Muscle layer of duodenum (tissue), 2 donors: ENCODE measurements around the gene GKN1.

Experiments used
- H3K27ac ChIP-seq: one replicate; pipeline ENCODE4 v1.7.0; 2013; ENCODE audit warnings: mild to moderate bottlenecking, low read length
- H3K27me3 ChIP-seq: one replicate; pipeline ENCODE4 v1.7.0; 2013; ENCODE audit warnings: low read depth, mild to moderate bottlenecking, control low read depth, low read length
- H3K36me3 ChIP-seq, 2 donors: one replicate each; pipeline ENCODE4 v1.7.0; 2013; ENCODE audit warnings: low read length in 2 of 2, control low read depth in 1 of 2, mild to moderate bottlenecking in 1 of 2; ENCODE audit not compliant: insufficient read depth in 2 of 2, control insufficient read depth in 1 of 2
- H3K4me1 ChIP-seq, 2 donors: one replicate each; pipeline ENCODE4 v1.7.0; 2013; ENCODE audit warnings: low read length in 2 of 2, mild to moderate bottlenecking in 2 of 2, control low read depth in 1 of 2, moderate library complexity in 1 of 2; ENCODE audit not compliant: insufficient read depth in 2 of 2, control insufficient read depth in 1 of 2
- H3K4me3 ChIP-seq, 2 donors: one replicate each; pipeline ENCODE4 v1.7.0; 2013; ENCODE audit warnings: low read length in 2 of 2, low read depth in 1 of 2, mild to moderate bottlenecking in 1 of 2
- H3K9me3 ChIP-seq, 2 donors: one replicate each; pipeline ENCODE4 v1.7.0; 2013; ENCODE audit warnings: low read length in 2 of 2, control low read depth in 1 of 2, mild to moderate bottlenecking in 1 of 2; ENCODE audit not compliant: control insufficient read depth in 1 of 2
- donor health status: healthy.

Gene GKN1

GRCh38 chr2:68961380-68961779, 13.1 kb upstream of the GKN1 start:
- H3K27ac ChIP-seq = no peak overlapping the region
- no peak overlapping the region for H3K4me3 ChIP-seq
- H3K36me3 ChIP-seq = no peaks in the 10 kb centered on the region
- no peaks in the 10 kb centered on the region for H3K9me3 ChIP-seq
- H3K27me3 ChIP-seq = no peaks in the 10 kb centered on the region
- no peaks in the 10 kb centered on the region for H3K4me1 ChIP-seq

DNA sequence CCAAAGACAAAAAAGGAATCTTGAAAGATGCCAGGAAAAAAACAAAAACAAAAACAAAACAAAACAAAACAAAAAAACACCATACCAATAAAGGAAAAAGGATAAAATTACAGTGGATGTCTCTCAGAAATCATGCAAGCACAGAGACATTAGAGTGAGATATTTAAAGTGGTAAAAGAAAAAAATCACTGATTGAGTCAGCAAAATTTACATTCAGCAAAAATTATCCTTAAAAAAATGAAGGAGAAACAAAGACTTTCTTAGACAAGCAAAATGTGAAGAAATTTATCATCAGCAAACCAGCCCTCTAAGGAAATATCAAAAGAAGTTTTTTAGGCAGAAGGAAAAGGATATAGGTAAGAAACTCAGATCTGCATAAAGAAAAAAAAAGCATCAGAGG, 10.2 kb upstream of the GKN1 start:
- H3K36me3 ChIP-seq = no peaks in the 10 kb centered on the region
- no peaks in the 10 kb centered on the region for H3K9me3 ChIP-seq
- no peak overlapping the region for H3K27ac ChIP-seq
- no peak overlapping the region for H3K4me3 ChIP-seq
- no peaks in the 10 kb centered on the region for H3K27me3 ChIP-seq
- H3K4me1 ChIP-seq = no peaks in the 10 kb centered on the region

- Histone ChIP-seq H3K4me3 (no peak overlapping the region), H3K9me3 (no peaks in the 10 kb centered on the region), H3K27me3 (no peaks in the 10 kb centered on the region), H3K4me1 (no peaks in the 10 kb centered on the region), H3K27ac (no peak overlapping the region), H3K36me3 (no peaks in the 10 kb centered on the region)
Measured at GRCh38 chr2:68968221-68968620, 6.2 kb upstream of the GKN1 start.

DNA sequence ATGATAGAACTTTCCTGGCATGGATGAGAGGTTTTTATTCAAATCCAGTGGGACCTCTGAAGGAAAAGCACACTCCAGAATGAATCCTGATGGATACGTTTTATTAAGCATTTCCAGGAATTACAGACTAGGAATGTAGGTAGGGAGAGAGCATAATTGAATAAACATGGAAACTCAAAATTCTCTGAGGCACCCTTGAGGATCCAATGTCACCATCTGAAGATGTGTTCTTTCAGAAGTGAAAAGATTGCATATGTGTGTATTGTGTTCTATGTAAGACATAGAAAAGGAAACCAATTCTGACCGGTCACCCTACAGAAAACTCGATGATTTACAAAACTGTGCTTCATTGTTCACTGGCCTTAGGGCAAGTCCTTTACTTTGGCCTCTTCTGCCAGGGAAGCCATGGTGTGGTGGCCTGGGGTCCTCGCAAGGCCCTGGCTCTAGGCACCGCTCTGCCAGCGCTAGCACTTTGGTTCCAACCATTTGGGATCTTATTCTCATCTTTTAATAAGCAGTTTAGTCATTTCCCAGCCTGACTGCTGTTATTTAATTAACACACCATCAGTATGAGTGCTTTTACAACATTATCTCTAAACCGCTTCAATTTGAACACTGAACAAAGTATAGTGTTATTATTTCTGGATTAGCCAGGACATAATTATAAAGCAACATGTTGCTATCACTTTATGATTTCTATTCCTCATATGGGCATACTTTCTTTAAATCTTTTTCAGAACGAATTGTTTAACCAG, 4.5 kb upstream of the GKN1 start:
- Histone ChIP-seq H3K27me3 (no peaks in the 10 kb centered on the region), H3K4me3 (no peak overlapping the region), H3K9me3 (no peaks in the 10 kb centered on the region), H3K36me3 (no peaks in the 10 kb centered on the region), H3K4me1 (no peaks in the 10 kb centered on the region), H3K27ac (no peak overlapping the region)

- H3K4me3 ChIP-seq = no peak overlapping the region
- no peaks in the 10 kb centered on the region for H3K4me1 ChIP-seq
- no peaks in the 10 kb centered on the region for H3K36me3 ChIP-seq
- no peaks in the 10 kb centered on the region for H3K9me3 ChIP-seq
- no peaks in the 10 kb centered on the region for H3K27me3 ChIP-seq
- no peak overlapping the region for H3K27ac ChIP-seq
Measured at GRCh38 chr2:68970566-68971265, 3.7 kb upstream of the GKN1 start.

DNA sequence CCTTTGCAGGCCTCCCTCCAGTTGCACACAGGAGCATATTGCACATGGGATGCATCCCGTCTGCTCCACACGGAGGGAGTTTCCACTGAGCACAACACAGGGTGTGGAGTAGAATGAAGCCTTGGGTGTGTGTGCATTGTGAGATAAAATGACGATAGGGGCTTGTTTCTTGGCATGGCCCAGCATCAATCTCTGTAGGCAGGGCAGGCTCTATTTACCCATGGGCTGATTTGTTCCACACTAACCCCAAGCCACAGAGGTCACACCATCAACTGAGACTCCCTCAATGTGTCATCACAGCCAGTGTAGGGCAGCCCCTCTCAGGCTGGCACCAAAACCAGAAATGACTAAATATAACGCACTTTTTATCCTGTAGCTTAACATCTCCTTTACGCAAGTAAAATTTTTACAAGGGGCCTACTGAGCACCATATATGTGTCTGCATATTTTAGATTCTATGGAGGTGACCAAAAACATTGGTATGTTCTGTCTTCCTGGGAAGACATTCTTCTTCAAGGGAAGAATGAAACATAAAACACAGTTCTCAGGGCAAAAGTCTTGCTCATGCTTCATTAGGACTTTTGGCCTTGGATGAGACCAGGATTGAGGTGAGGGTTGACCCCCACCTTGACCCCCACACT, 2.7 kb upstream of the GKN1 start:
- Histone ChIP-seq H3K9me3 (no peaks in the 10 kb centered on the region), H3K4me1 (no peaks in the 10 kb centered on the region), H3K27ac (no peak overlapping the region), H3K36me3 (no peaks in the 10 kb centered on the region), H3K4me3 (no peak overlapping the region), H3K27me3 (no peaks in the 10 kb centered on the region)

DNA sequence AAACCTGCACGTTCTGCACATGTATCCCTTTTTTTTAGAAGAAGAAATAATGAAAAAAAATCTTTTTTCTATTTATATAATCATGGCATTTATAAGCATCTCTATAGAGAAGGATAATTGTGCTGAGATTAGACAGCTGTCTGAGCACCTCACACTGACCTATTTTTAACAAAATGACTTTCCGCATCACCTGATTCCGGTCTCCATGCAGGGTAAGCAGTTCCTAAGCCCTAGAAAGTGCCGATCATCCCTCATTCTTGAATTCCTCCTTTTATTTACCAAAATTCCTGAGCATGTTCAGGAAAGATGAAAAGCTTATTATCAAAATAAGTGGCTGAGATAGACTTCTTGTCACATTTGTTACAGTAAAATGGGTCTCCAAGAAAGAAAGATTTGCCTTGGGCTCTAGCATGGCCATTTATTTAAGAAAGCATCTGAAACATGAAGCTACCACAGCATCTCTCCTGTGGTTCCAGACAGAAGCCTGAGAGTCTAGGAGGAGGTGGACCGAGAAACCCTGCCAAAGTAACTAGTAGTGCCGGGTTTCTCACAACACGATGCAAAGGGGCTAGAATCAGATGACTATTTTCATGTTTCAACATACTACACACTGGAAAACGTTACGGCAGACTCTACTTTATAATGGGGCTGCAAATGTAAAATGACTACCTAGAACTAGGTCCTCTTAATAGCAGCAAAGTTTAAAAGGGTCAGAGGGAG, 670 bp downstream of the GKN1 start:
- no peaks in the 10 kb centered on the region for H3K36me3 ChIP-seq
- no peak overlapping the region for H3K27ac ChIP-seq
- no peaks in the 10 kb centered on the region for H3K9me3 ChIP-seq
- H3K4me1 ChIP-seq = no peaks in the 10 kb centered on the region
- H3K4me3 ChIP-seq = no peak overlapping the region
- H3K27me3 ChIP-seq = no peaks in the 10 kb centered on the region

GRCh38 chr2:68975844-68976243, 1.4 kb downstream of the GKN1 start:
- no peak overlapping the region for H3K27ac ChIP-seq
- no peaks in the 10 kb centered on the region for H3K9me3 ChIP-seq
- H3K4me1 ChIP-seq = no peaks in the 10 kb centered on the region
- no peaks in the 10 kb centered on the region for H3K27me3 ChIP-seq
- no peaks in the 10 kb centered on the region for H3K36me3 ChIP-seq
- H3K4me3 ChIP-seq = no peak overlapping the region

- Histone ChIP-seq H3K36me3 (no peaks in the 10 kb centered on the region), H3K9me3 (no peaks in the 10 kb centered on the region), H3K4me3 (no peak overlapping the region), H3K27me3 (no peaks in the 10 kb centered on the region), H3K4me1 (no peaks in the 10 kb centered on the region), H3K27ac (no peak overlapping the region)
Measured at GRCh38 chr2:68977453-68977852, 3.0 kb downstream of the GKN1 start.

- Histone ChIP-seq H3K36me3 (no peaks in the 10 kb centered on the region), H3K9me3 (no peaks in the 10 kb centered on the region), H3K4me3 (no peak overlapping the region), H3K27me3 (no peaks in the 10 kb centered on the region), H3K4me1 (no peaks in the 10 kb centered on the region), H3K27ac (no peak overlapping the region)
Measured at GRCh38 chr2:68978098-68978497, 3.7 kb downstream of the GKN1 start.

DNA sequence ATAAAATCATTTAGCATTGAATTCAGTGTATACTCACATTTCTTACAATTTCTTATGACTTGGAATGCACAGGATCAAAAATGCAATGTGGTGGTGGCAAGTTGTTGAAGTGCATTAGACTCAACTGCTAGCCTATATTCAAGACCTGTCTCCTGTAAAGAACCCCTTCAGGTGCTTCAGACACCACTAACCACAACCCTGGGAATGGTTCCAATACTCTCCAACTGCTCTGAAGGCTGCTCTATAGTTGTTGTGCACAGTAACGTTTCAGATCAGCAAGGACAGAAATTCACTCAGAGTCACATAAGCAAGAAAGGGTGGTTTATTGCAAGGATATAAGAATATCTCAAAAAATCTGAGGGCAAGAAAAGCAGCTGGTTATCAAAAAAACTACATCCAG, 6.5 kb downstream of the GKN1 start:
- Histone ChIP-seq H3K36me3 (no peaks in the 10 kb centered on the region), H3K4me1 (no peaks in the 10 kb centered on the region), H3K27ac (no peak overlapping the region), H3K4me3 (no peak overlapping the region), H3K9me3 (peaks cover 0 to 4% of the 10 kb centered on the region in 2 donors), H3K27me3 (no peaks in the 10 kb centered on the region)
